GM19438 (cell line): Measurements from ENCODE around the gene SFTPA1.
"Not testable (repeated sequence)": the region's sequence is repeated elsewhere in the genome, so short reads cannot be mapped to it uniquely, and the experiment has no call there.

Experiments used
- ATAC-seq: cut with Tn5 transposase; IDR thresholded peaks from one replicate; pipeline ENCODE4 v1.9.1; 2021; ENCODE audit warnings: low read depth; ENCODE audit not compliant: unreplicated experiment

Gene SFTPA1

DNA sequence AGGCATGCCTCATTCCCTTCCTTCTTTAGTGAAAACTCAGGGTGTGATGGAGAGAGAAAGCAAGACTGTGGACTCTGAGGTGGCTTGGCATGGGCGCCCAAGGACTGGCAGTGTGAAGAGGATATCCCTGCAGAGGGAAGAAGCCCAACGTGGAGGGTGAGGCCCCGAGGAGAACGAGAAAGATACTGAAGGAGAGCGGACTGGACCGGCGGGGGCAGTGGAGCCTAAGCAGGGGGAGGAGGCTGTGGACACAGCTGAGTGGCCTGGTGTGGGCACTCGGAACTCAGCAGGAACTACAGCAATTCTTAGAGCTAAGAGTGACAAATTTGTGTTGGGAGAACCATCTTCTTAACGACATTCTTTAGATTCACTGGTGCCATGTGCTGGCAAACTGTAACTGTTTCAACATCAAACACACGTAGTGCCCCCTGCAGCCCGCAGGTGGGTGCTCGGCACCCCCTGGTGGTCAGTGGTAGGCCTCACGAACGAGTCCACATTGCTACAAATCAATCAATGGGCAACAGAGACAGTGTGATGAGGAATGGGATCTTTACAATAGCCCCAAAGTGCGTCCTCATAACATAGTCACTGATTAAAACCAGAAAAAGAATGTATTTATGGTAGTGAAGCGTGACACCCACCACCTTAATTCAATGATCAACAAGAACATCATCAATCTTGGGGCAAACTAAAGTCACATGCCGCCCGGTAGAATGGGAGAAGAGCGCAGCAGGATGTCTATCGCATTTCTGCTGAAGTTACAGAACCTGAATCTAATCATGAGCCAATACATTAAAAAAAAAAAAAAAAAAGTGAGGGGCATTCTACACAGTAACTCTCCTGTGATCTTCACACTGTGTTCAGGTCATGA is 2.0 kb upstream of the SFTPA1 start:
- ATAC-seq: no peak

DNA sequence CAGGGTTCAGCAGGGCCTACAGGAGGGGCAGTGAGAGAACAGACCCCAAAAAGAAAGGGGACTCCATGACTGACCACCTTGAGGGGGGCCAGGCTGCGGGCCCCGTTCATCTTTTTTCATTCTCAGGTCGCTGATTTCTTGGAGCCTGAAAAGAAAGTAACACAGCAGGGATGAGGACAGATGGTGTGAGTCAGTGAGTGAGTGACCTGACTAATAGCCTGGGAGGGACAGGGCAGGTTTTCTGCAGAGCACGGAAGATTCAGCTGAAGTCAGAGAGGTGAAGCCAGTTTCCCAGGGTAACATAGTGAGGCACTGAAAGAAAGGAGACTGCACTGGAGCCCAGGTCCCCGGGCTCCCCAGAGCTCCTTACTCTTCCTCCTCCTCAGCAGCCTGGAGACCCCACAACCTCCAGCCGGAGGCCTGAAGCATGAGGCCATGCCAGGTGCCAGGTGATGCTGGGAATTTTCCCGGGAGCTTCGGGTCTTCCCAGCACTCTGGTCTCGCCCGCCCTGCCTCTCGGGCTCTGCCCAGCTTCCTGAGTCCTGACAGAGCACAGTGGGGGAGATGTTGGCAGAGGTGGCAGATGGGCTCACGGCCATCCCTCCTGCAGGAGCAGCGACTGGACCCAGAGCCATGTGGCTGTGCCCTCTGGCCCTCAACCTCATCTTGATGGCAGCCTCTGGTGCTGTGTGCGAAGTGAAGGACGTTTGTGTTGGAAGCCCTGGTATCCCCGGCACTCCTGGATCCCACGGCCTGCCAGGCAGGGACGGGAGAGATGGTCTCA is 646 bp downstream of the SFTPA1 start:
- not testable (repeated sequence) for ATAC-seq

- ATAC-seq: no peak
Measured at GRCh38 chr10:79615577-79615976, 4.8 kb downstream of the SFTPA1 start.

DNA sequence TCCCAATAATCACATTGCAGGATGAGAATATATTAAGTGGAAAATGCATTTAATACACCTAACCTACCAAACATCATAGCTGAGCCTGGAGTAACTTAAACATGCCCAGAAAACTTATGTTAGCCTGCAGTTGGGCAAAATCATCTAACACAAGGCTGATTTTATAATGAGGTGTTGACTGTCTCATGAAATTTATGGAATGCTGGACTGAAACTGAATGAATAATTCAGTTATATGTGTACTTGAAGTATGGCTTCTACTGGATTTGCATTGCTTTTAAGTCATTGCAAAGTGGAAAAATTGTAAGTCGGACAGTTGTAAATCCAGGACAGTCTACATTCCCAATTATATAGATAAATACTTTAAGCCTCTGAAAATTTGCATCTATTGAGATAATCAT is 5.4 kb downstream of the SFTPA1 start:
- ATAC-seq: no peak

- ATAC-seq: not testable (repeated sequence)
Measured at GRCh38 chr10:79623663-79624062, 12.9 kb downstream of the SFTPA1 start.

DNA sequence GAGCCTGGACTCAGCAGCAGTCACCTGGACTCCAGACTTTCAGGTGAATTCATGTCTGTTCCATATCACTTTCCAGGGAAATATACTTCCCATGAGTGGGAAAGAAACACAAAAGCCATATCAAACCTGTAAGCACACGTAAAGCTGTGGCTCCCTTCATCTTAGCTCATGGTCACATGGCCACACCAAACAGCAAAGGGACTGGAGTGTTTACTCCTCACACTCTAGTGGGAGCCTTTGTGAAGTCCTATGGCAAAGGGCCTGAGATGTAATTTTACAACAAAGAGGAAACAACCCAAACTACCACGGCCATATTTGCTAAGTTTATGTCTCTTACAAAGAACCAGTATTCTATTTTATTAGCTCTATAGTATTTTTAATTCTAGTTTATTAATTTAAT is 16.3 kb downstream of the SFTPA1 start:
- ATAC-seq: no peak

- ATAC-seq: no peak
Measured at GRCh38 chr10:79628083-79628482, 17.3 kb downstream of the SFTPA1 start.

GRCh38 chr10:79628988-79629954 is 18.5 kb downstream of the SFTPA1 start:
- no peak for ATAC-seq

- no peak for ATAC-seq
Measured at GRCh38 chr10:79629955-79630327, 19.2 kb downstream of the SFTPA1 start.

DNA sequence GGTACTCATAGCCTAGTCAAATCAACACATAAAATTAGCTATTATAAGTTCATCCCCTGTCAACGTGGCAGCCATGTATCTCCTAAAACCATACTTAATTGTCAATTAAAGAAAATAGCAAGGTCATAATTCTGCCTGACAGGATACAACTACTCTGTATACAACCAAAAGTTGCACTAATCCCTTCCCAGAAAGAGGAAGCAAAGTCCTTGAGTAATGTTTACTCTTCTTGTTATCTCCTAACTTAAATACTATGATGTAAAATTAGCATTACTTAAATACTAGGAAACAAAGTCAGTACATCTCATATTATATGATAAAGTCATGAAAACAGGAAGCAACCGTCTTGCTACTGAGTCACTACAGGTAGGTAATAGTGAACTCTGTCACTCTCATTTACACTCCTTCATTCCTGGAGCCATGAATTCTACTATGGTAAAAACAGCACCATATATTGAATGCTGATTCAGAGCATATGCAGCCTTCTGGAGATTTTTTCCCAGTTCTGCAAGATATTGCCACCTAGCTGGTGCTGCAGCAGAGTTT is 26.0 kb downstream of the SFTPA1 start:
- ATAC-seq: not testable (repeated sequence)

- ATAC-seq: no peak
Measured at GRCh38 chr10:79638318-79638717, 27.6 kb downstream of the SFTPA1 start.

GRCh38 chr10:79652695-79653094 is 42.0 kb downstream of the SFTPA1 start:
- ATAC-seq: not testable (repeated sequence)

DNA sequence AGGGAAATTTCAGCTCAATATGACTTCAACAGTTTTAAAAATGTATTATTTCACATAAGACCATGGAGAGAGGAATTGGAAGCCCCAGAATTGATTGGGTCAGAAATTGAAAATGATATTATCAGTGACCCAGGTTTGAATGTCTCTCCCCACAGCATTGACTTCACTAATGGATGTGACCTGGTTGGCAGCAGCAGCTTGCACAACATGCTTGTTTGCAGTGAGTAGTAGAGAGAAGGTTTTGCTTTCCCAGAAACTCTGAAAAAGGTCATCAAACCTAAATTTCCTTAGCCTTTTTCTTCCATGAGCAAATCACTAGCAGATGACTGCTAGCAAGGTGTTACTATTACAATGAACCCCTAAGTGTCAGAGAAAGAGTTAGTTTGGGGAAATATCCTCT is 52.5 kb downstream of the SFTPA1 start:
- ATAC-seq: not testable (repeated sequence)

DNA sequence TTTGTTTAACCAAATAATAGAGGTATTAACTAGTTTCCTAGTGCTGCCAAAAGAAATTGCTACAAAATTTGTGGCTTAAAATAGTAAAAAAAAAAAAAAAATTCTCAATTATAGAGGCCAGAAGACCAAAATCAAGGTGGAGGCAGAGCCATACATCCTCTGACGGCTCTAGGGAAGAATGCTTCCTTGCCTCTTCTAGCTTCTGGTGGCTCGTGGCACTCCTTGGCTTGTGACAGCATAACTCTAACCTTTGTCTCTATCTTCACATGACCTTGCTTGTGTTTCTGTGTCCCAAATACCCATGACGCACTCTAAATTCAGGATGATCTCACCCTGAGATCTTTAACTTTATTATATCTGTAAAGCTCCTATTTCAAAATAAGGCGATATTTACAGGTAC is 53.9 kb downstream of the SFTPA1 start:
- ATAC-seq: not testable (repeated sequence)
